Stimulated activated CD8-positive, alpha-beta memory T cell treated with anti-CD3 and anti-CD28 coated beads, Interleukin-4, amount 100 ng/mL, for 4 hours (primary cell): Measurements from ENCODE around the gene MRPS12.
"Not testable (repeated sequence)": the region's sequence is repeated elsewhere in the genome, so short reads cannot be mapped to it uniquely, and the experiment has no call there.

Experiments
- DNase-seq, 2 donors: peaks; one replicate each; pipeline ENCODE4 v3.0.0-alpha.2; 2020; ENCODE audit warnings: low read depth in 2 of 2, low spot score in 1 of 2

The MRPS12 gene

DNA sequence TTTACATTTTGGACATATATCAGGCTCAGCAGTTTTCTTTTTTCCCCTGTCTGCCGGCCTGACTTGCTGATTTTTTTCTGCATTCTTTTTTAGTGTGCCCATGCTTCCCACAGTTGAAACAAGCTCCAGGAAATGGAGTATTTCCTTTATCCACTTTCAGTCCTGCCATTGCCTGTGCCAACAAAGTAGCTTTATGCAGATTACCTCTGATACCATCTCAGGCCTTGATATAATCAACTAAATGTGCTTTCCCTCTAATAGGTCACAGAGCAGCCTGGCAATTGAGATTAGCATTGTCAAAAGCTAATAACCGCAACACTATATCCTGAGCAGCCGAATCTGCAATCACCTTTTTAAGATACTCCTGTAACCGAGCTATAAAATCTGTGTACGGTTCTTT is 9.2 kb downstream of the MRPS12 start:
- DNase-seq: no peak

DNA sequence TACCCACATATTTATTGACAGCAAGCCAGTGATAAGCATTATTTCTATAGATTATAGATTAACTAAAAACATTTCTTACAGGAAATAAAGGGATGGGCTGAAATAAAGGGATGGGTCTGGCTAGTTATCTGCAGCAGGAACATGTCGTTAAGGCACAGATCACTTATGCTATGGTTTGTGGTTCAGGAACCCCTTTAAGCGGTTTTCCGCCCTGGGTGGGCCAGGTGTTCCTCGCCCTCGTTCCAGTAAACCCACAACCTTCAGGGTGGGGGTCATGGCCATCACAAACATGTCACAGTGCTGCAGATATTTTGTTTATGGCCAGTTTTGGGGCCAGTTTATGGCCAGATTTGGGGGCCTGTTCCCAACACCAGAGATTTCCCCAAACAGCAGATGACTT is 10.7 kb downstream of the MRPS12 start:
- DNase-seq: not testable (repeated sequence)

GRCh38 chr19:38941979-38942378 is 11.2 kb downstream of the MRPS12 start:
- no peak for DNase-seq

DNA sequence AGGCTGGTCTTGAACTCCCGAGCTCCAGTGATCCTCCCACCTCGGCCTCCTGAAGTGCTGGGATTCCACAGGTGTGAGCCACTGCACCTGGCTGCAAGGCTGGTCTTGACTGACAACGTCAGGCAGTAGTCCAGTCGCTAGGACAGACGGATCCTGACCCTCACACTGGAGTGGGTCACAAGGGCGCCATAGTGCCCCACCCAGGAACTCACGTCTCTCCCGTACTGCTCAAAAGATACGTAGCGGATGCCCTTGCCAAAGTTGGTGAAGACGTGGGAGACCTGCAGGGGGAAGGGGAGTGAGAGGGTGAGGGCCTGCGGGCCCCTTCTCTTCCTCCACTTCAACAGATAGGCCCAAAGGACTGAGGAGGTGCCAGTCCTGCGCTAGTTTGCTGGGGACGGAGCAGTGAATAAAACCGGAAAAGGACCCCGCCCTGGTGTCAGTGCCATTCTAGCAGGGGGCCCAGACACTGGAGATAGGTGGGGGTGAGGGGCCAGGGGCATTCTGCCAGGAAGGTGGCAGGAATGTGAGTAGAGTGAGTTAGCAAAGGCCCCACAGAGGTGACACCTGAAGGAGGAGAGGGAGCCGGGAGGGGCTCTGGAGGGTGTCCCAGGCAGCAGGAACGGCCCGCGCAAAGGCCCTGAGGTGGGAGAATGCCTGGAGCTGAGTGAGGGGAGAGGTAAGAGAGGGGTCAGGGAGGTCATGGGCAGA is 11.9 kb downstream of the MRPS12 start:
- no peak for DNase-seq

- DNase-seq: no peak
These were observed 14.3 kb downstream of the MRPS12 start for GRCh38 chr19:38944981-38945506.

GRCh38 chr19:38945562-38946228 is 15.0 kb downstream of the MRPS12 start:
- DNase-seq: no peak

- DNase-seq: no peak
These were observed 15.7 kb downstream of the MRPS12 start for GRCh38 chr19:38946229-38947010.

GRCh38 chr19:38949580-38950367 is 19.0 kb downstream of the MRPS12 start:
- DNase-seq: peak; percentile 59 to 75

DNA sequence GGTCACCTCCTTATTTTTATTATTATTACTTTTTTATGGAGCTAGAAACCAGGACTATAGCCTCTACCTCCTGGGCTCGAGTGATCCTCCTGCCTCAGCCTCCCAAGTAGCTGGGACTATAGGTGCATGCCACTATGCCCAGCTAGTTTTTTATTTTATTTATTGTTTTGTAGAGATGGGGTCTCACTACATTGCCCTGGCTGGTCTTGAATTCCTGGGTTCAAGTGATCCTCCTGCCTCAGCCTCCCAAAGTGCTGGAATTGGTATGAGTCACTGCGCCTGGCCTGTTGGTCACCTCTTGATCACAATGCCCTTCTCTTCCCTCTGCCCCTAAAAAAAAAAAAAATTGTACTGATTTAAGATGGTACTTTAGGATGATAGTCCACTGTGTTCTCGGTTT is 20.4 kb downstream of the MRPS12 start:
- no peak for DNase-seq

DNA sequence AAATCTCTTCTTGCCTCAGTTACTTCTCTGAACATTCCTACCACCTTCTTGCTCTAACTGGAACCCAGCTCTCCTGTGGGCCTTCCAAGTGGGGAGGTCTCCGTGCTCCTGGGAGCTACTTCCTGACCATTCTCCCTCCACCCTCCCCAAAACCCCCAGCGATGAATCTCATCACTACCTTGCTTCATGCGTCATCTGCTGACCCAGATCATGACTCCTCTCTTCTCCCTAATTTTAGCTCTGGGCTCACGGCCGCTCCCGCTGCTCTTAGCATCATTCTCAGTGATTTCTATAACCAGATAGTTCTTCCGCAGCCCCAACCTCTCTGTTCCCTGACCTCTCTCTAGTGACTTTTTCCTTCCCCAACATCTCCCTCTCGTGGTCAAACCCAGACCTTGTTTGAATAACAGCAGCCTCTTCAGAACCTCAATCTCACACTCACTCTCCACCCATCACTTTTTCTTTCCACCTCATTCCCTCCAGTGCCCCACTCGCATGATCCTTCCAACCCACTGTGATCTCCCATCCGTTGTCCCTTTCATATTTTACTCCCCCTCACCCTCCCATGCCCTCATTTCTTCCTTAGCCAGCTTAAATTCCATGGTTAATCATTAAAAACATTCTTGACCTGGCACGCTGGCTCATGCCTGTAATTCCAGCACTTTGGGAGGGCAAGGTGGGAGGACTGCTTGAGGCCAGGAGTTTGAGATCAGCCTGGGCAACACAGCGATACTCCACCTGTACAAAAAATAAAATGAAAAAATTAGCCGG is 21.8 kb downstream of the MRPS12 start:
- no peak for DNase-seq

DNA sequence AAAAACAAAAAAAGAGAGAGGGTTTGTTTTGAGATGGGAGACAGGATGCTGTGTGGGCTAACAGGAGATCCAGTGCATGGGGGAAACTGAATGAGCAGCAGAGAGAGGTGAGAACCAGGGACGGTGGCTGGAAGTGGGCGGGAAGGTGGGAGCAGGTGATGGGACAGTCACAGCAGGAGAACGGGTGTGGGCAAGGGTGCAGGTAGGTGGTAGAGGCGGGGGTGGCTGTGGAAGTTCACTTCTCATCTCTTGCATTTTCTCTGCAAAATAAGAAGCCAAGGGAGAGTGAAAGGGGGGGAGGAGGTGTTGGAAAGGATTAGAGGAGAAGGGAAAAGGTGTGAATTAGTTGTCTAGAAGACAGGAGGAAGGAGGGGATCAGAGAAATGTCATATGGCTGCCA is 22.9 kb downstream of the MRPS12 start:
- no peak for DNase-seq

DNA sequence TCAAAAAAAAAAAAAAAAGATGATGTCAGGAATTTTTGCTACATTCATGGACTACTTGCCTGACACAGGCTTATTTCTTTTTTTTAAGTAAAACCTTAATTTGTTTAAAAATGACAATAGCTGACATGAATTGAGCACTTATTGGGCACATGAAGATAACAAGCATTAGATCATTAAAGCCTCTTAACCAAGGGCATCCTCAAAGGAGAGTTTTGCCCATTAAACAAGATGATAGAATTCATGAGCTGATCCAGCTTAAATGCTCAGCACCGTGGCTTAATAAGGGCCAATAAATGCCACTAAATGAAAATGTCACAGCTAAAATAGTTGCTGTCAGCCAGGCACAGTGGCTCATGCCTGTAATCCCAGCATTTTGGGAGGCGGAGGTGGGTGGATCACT is 25.5 kb downstream of the MRPS12 start:
- DNase-seq: no peak

GRCh38 chr19:38958301-38958700 is 27.6 kb downstream of the MRPS12 start:
- no peak for DNase-seq

GRCh38 chr19:38959618-38960017 is 28.9 kb downstream of the MRPS12 start:
- no peak for DNase-seq

DNA sequence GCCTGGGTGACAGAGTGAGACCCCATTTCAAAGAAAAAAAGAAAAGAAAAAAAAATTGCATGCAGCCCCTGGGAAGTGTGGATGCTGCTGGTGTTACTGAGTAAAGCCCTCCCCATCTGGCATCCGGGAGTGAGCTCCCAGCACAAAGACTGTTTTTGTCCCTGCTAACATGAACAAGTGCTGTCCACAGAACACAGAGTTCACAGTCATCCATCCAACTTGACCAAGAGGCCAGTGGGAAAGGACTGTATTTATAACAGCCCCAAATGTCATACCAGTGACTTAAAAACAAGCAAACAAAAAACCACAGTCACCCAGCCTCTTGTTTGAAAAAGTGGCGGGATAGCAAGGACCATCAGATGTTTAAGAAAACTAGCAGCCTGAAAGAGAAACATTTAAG is 34.0 kb downstream of the MRPS12 start:
- DNase-seq: no peak

GRCh38 chr19:38966149-38966548 is 35.4 kb downstream of the MRPS12 start:
- not testable (repeated sequence) for DNase-seq

DNA sequence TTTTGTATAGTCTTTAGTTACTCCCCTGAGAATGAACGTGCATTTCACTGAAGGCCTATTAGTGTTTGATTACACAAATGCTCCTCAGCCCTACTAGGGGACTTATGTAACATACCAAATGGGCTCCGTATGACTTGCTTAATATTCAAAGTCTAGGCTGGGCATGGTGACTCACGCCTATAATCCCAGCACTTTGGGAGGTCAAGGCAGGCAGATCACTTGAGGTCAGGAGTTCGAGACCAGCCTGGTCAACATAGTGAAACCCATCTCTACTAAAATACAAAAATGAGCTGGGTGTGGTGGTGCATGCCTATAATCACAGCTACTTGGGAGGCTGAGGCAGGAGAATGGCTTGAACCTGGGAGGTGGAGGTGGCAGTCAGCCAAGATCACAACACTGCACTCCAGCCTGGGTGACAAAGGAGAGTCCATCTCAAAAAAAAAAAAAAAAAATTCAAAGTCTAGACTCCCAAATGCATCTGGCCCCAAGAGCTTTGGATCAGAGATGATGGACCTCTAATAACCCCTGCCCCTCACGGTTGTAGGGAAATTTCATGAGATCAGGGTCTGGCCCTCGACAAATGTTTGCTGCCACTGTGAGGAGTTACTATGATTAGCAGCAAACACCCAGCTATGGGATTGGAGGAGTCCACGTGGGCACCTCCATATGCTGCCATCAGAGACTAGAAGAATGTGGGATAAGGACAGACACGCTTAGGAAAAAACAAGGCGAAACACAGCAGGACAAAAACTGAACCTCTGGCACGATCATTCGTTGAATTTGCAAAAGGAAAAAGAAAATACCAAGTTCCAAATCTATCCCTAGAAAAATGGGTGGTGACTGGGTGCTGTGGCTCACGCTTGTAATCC is 40.2 kb downstream of the MRPS12 start:
- DNase-seq: no peak

DNA sequence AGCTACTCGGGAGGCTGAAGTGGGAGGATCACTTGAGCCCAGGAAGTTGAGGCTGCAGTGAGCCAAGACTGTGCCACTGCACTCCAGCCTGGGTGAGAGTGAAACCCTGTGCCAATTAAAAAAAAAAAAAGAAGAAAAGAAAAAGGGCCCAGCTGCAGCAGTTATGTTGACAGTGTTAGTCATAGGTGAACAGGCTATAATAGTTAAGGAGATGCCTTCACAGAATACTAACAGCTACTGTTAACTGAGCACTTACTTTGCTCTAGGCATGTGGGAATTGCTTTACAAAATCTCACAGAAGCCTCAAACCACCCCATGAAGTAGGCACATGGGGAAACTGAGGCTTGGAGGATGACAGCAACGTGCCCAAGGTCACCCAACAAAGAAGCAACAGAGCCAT is 40.9 kb downstream of the MRPS12 start:
- no peak for DNase-seq

GRCh38 chr19:38974624-38975213 is 44.0 kb downstream of the MRPS12 start:
- DNase-seq: no peak
